ENCODE data around the gene DOCK2. TPM values are rescaled to one million over a fixed set of nuclear protein-coding genes. Genes with fewer than 3 reads are reported as not detected.

Gene DOCK2
- polyA plus RNA-seq, 1 of the 3 experiments (the other 2 are of a cell fraction): 3.8 TPM

DNA sequence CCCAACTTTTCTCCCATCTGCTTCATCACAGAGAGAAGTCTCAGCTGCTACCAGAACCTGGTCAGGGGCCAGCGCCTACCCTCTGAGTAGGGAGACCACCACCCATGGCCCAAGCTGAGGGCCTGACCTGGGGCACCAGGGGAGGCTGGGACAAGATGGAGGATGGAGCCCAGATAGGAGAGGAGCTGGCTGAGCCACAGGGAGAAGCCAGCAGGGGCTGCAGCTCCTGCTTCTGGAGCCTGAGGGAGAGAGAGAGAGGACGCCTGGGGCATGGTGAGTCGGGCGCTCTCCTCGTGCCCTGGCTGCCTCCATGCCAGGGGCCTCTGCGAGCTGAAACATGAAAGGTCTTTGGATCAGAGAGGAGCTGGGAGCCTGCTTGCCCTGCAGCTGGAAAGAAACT is 467.2 kb downstream of the DOCK2 start:
- Histone ChIP-seq H3K4me3 (ENCODE audit: low read depth in 2 of 2, low read length in 1 of 2) (no peak overlapping the region), H3K4me1 (ENCODE audit: control insufficient read depth in 1 of 2, insufficient read depth in 2 of 2, low read depth in 1 of 2, low read length in 1 of 2) (peaks cover 0 to 2% of the 10 kb centered on the region in 2 experiments; a peak in 1 of 4 replicates), H3K9me2 (no peaks in the 10 kb centered on the region), H3K79me2 (ENCODE audit: insufficient read depth) (no peaks in the 10 kb centered on the region), H3K9ac (no peak overlapping the region), H3K27me3 (ENCODE audit: insufficient read depth) (no peaks in the 10 kb centered on the region), H3F3A (replicated peaks; ENCODE audit: insufficient read depth) (no peaks in the 10 kb centered on the region), H4K20me1 (ENCODE audit: insufficient read depth) (no peaks in the 10 kb centered on the region), H2AFZ (ENCODE audit: low read depth) (no peak overlapping the region), H3K36me3 (replicated peaks in 1 of 2; ENCODE audit: control insufficient read depth in 1 of 2, insufficient read depth in 2 of 2, low read length in 1 of 2) (no peaks in the 10 kb centered on the region), H3K27ac (ENCODE audit: low read depth in 2 of 2, low read length in 1 of 2) (no peak overlapping the region), H3K9me3 (no peaks in the 10 kb centered on the region), H3K4me2 (no peak overlapping the region)
- POLR2A ChIA-PET: no interaction called here
- no peak for DNase-seq
- CTCF ChIA-PET: interaction anchor here (1.1 to 9.7 kb wide), 6 partner anchors 11 to 317 kb away, joined by 3 to 201 read pairs (median 5); no protein-coding TSS in a partner anchor
- 66% methylated on average over 5 of the region's 6 CpGs for WGBS (ENCODE audit: low lambda C conversion rate)
- TF ChIP-seq FOXJ3 (CRISPR knock-in tag; IDR thresholded peaks at IDR 0.05): no peak
- TF ChIP-seq RCOR1 (IDR thresholded peaks at IDR 0.05; ENCODE audit: low read length): no peak
- TF ChIP-seq RXRA (IDR thresholded peaks at IDR 0.05; ENCODE audit: borderline replicate concordance, low read depth): no peak
- TF ChIP-seq, protein P1, sequence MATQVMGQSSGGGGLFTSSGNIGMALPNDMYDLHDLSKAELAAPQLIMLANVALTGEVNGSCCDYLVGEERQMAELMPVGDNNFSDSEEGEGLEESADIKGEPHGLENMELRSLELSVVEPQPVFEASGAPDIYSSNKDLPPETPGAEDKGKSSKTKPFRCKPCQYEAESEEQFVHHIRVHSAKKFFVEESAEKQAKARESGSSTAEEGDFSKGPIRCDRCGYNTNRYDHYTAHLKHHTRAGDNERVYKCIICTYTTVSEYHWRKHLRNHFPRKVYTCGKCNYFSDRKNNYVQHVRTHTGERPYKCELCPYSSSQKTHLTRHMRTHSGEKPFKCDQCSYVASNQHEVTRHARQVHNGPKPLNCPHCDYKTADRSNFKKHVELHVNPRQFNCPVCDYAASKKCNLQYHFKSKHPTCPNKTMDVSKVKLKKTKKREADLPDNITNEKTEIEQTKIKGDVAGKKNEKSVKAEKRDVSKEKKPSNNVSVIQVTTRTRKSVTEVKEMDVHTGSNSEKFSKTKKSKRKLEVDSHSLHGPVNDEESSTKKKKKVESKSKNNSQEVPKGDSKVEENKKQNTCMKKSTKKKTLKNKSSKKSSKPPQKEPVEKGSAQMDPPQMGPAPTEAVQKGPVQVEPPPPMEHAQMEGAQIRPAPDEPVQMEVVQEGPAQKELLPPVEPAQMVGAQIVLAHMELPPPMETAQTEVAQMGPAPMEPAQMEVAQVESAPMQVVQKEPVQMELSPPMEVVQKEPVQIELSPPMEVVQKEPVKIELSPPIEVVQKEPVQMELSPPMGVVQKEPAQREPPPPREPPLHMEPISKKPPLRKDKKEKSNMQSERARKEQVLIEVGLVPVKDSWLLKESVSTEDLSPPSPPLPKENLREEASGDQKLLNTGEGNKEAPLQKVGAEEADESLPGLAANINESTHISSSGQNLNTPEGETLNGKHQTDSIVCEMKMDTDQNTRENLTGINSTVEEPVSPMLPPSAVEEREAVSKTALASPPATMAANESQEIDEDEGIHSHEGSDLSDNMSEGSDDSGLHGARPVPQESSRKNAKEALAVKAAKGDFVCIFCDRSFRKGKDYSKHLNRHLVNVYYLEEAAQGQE (IDR thresholded peaks at IDR 0.05; ENCODE audit: low read depth, low read length): no peak
- TF ChIP-seq SIN3A (IDR thresholded peaks at IDR 0.05; ENCODE audit: borderline replicate concordance, low read depth, low read length): no peak
- no peak for TF ChIP-seq SMC3 (IDR thresholded peaks at IDR 0.05; ENCODE audit: low read depth, low read length)
- TF ChIP-seq ELF1 (IDR thresholded peaks at IDR 0.05): no peak
- TF ChIP-seq, protein P2, sequence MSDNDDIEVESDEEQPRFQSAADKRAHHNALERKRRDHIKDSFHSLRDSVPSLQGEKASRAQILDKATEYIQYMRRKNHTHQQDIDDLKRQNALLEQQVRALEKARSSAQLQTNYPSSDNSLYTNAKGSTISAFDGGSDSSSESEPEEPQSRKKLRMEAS (IDR thresholded peaks at IDR 0.05; ENCODE audit: low read depth): no peak
- no peak for TF ChIP-seq EZH2phosphoT487 (IDR thresholded peaks at IDR 0.05; ENCODE audit: borderline replicate concordance, low read depth)
- no peak for TF ChIP-seq MXI1 (IDR thresholded peaks at IDR 0.05; ENCODE audit: low read depth, low read length)
- TF ChIP-seq CTCF (IDR thresholded peaks at IDR 0.05): no peak

DNA sequence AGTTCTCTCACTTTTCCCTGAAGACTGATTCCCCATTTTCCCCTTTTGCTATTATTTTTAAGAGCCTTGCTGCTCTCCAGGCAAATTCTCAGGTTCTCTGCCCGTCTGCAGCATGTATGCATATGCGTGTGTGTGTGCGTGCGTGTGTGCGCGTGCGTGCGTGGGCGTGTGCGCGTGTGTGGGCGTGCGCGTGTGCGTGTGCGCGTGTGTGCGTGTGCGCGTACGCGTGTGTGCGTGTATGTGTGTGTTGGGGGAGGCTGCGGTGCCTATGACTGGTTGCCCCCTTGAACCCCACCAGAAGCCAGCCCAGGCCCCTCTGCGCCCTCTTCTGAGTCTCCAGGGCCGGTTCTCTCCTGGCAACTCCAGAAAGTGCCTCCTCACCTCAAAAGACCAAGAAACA is 467.6 kb downstream of the DOCK2 start:
- WGBS (ENCODE audit: low lambda C conversion rate): 87% methylated on average over 26 of the region's 26 CpGs

More for the DNA sequence above, 467.6 kb downstream of the DOCK2 start:
- H3K4me3 ChIP-seq (ENCODE audit: low read depth in 2 of 2, low read length in 1 of 2): no peak overlapping the region
- H3K4me2 ChIP-seq: no peak overlapping the region
- H3K27ac ChIP-seq (ENCODE audit: low read depth in 2 of 2, low read length in 1 of 2): no peak overlapping the region
- no peaks in the 10 kb centered on the region for H4K20me1 ChIP-seq (ENCODE audit: insufficient read depth)
- H3K9me2 ChIP-seq: no peaks in the 10 kb centered on the region
- H3K36me3 ChIP-seq (replicated peaks in 1 of 2; ENCODE audit: control insufficient read depth in 1 of 2, insufficient read depth in 2 of 2, low read length in 1 of 2): no peaks in the 10 kb centered on the region
- POLR2A ChIA-PET: no interaction called here
- no peak overlapping the region for H3K9ac ChIP-seq
- no peak for DNase-seq
- peaks cover 0 to 2% of the 10 kb centered on the region in 2 experiments; a peak in 1 of 4 replicates for H3K4me1 ChIP-seq (ENCODE audit: control insufficient read depth in 1 of 2, insufficient read depth in 2 of 2, low read depth in 1 of 2, low read length in 1 of 2)
- no peak overlapping the region for H2AFZ ChIP-seq (ENCODE audit: low read depth)
- CTCF ChIA-PET: interaction anchor here (1.1 to 9.7 kb wide), 6 partner anchors 11 to 316 kb away, joined by 3 to 201 read pairs (median 5); no protein-coding TSS in a partner anchor
- TF ChIP-seq FOXJ3 (CRISPR knock-in tag; IDR thresholded peaks at IDR 0.05): no peak
- no peaks in the 10 kb centered on the region for H3K27me3 ChIP-seq (ENCODE audit: insufficient read depth)
- no peaks in the 10 kb centered on the region for H3K9me3 ChIP-seq
- no peaks in the 10 kb centered on the region for H3K79me2 ChIP-seq (ENCODE audit: insufficient read depth)
- H3F3A ChIP-seq (replicated peaks; ENCODE audit: insufficient read depth): no peaks in the 10 kb centered on the region

Data from SK-N-SH (cell line).